HG03558 (cell line): Measurements from ENCODE around the gene IGFALS.

Experiments
- ATAC-seq: cut with Tn5 transposase; IDR thresholded peaks from one replicate; pipeline ENCODE4 v1.9.1; 2021; ENCODE audit warnings: moderate number of reproducible peaks; ENCODE audit not compliant: unreplicated experiment; ENCODE audit errors: extremely low read depth

Gene IGFALS

DNA sequence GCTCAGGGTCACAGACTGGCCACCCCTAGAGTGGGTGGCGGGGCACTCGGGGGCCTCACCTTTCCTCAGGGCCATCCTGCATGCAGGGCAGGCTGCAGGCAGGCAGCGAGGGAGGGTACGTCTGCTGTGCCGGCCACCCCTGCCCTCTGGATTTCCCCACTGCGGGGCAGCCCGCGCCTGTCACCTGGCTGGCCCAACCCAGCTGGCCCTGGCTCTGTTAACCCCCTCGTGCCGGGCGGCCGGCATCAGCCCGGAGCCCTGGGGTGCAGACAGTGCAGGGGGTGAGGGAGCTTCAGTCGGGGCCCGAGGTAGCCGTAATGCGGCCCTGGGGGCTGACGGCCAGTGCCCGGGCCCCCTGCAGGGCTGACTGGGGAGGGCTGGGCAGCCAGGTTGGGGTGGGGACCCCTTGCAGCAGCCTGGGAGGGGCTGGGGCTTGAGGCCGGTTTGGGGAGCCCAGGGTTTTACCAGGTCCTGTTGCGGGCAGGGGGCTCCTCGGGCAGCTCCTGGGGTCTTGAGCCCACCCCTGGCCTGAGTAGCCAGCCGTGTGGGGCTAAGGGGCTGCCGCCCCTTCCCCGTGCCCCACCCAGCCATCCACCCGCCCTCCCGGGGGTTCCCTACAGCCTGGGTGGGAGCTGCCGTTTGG, at the start of gene IGFALS:
Gene IGFALS (minus strand): TSS at position 128 of the 643 bp plus-strand sequence. CDS start 53 bp downstream, at position 75.
- ATAC-seq: no peak

- no peak for ATAC-seq
Observed at GRCh38 chr16:1839554-1839953, 46.0 kb upstream of the IGFALS start.

DNA sequence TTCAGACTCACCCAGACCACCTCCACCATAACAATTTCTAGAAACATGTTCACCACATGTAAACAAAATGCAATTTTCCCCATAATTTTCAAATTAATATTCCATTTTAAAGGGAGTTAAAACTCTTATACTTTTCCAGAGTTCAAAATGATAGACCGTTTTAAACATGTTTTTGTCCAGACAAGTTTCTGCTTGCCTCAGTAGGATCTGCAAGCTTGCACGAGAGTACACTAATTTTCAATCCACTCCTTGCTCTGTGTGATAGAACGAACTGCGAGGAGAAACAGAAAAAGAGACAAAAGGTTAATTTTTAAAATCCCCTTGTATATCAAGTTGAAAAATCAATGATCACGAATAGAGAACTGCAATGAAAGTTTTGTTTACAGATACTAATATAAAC, 40.6 kb upstream of the IGFALS start:
- ATAC-seq: no peak

- ATAC-seq: no peak
Observed at GRCh38 chr16:1832838-1833454, 39.4 kb upstream of the IGFALS start.

GRCh38 chr16:1831186-1832075, 37.9 kb upstream of the IGFALS start:
- no peak for ATAC-seq

GRCh38 chr16:1830213-1830612, 36.7 kb upstream of the IGFALS start:
- no peak for ATAC-seq

- no peak for ATAC-seq
Observed at GRCh38 chr16:1828645-1829410, 35.3 kb upstream of the IGFALS start.

DNA sequence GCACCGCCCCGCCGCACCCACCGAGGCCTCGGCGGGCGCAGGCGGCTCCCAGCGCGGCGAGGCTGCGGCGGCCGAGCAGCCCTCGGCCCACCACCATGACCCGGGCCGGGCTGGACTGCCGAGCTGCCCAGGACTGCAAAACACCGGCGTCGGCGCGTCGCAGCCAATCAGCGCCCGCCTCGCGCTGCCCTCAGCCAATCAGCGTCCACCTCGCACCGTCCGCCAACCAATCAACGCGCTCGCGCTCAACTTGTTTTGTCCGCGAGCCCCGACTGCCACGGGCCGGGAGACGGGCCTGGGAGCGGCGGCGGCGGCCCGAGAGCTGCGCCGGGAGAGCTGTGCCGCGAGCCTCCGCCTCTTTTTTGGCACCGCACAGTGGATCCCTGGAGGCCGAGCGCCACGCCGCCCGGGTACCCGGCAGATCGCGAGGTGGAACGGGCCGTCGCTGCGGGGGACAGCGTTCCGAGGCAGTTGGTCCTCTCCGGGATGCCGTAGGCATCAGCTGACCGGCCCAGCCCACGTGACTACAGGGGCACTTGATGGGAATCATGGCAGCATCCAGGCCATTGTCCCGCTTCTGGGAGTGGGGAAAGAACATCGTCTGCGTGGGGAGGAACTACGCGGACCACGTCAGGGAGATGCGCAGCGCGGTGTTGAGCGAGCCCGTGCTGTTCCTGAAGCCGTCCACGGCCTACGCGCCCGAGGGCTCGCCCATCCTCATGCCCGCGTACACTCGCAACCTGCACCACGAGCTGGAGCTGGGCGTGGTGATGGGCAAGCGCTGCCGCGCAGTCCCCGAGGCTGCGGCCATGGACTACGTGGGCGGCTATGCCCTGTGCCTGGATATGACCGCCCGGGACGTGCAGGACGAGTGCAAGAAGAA, 33.4 kb upstream of the IGFALS start, which contains the start of the genes FAHD1 and HAGH:
Gene FAHD1 (plus strand): TSS at position 516 of the 883 bp plus-strand sequence. CDS start 33 bp downstream, at position 549.
Gene HAGH (minus strand): TSS at position 135 of the 883 bp plus-strand sequence. CDS start 38 bp downstream, at position 97.
- peak; percentile 57 for ATAC-seq

DNA sequence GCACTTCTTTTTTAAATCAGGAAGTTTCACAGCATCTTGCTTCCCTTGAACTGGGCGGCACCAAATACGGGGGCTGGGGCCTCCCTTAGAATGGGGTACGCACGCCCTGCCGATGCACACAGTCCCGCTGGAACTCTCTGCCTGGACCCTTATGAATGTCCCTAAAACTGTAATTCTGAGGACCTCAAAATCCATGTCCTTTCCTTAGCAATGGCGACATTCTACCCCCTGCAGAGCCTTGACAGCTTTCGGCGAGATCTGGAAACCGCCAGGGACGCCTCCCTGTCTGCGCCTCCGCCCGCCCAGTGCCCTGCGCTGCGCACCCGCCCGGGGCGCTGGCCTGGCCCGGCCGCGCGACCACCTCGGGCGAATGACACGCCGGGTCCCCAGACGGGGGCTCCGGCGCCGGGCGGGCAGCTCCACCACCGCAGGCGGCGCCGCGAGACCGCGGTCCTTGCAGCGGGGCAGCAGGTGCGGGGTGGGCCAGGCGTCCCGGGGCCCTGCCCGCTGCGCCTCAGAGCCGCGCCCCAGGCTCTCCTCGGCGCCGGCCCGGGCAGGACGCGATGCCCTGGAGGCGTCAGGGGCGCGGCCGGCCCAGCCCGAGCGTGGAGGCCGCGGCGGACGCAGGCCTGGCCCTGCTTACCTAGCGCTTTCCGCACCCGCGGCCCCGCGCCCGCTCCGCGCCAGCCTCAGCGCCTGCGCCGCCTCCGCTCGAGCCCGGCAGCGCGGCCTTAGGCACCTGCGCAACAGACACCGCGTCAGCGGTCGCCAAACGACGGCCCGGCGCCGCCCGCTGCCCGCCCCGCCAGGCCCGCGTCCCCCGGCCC, 32.6 kb upstream of the IGFALS start:
- peak; percentile 36 for ATAC-seq

- no peak for ATAC-seq
Observed at GRCh38 chr16:1825381-1825863, 31.9 kb upstream of the IGFALS start.

DNA sequence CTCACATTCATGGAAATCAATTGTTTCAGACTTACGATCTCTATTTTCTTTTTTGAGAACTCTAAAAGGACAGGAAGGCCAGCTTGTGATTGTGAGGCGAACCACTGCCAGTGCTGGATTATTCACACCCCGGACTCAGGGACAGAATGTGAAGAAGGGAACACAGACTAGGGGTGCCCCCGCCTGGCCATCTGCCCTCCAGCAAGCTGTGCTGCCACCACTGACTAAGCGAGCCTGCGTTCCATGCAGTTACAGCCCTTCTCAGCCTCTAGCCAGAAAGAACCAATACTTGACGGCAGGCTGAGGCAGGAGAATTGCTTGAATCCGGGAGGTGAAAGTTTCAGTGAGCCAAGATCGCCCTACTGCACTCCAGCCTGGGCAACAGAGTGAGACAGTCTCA, 30.3 kb upstream of the IGFALS start:
- no peak for ATAC-seq

DNA sequence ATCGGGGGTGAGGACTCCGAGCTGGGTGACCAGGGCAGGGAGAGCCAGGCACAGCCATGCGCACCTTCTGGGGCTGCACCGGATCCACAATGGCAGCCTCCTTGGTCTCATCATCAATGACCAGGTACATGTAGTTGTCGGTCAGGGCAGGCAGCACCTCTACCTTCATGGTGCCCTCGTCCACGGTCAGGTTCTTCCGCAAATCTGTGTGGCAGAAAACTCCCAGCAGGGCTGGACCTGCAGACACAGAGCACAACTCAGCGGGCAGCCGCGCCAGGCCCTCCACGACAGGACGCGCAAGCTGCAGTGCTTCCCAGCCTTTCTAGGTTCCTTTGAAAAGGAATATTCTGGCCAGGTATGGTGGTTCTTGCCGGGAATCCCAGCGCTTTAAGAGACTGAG, 29.3 kb upstream of the IGFALS start:
- no peak for ATAC-seq

GRCh38 chr16:1821861-1822611, 28.5 kb upstream of the IGFALS start:
- ATAC-seq: no peak

GRCh38 chr16:1820946-1821290, 27.4 kb upstream of the IGFALS start:
- no peak for ATAC-seq

DNA sequence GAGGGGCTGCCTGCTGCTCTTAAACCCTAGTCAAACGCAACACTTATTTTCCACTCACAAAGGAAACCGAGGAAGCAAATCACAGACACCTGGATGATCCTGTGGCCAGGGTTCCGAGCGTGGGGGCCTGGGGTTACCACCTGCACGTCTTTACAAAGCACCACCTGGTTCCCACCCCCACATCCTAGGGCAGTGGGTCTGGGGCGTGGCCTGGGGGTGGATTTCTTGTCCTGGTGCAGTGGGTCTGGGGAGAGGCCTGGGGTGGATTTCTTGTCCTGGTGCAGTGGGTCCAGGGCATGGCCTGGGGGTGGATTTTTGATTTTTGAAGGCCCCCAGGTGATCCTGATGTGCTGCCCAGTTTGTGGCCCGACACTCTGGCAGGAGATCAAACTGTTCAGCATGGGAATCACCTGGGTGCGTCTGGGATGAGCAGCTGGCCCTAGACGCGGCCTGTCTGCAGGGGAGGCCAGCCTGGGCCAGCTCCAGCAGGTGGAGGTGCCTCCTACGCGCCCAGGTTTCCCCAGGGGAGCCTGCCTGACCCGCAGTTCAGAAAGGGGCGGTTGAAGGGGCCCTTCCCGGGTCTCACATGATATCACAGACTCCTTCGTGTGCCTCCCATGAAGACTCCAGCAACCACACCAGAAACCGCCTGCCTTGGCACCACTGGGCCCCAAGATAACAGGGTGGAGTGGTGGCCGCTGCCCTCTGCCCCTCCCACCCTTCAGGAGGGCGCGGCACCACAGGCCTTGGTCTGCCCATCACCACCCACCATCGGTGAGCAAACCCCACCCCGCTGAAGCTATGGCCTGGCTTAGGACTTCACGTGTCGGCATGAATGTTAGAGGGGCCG, 26.8 kb upstream of the IGFALS start:
- no peak for ATAC-seq

- no peak for ATAC-seq
Observed at GRCh38 chr16:1819611-1820010, 26.1 kb upstream of the IGFALS start.
